H1 (cell line): ENCODE results near the gene PRR14L. TPM values are rescaled to one million over a fixed set of nuclear protein-coding genes. Genes with fewer than 3 reads are reported as not detected.

ENCODE experiments used
- CTCF ChIA-PET: fragments of 300-600 bp; sonication (Branson Sonifier 250); formaldehyde crosslinking; loops from one replicate; lab custom pipeline; 2021; ENCODE audit not compliant: partially characterized antibody; lab: Charles Lee
- POLR2A ChIA-PET: fragments of 300-600 bp; sonication (Branson Sonifier 250); formaldehyde crosslinking; loops from one replicate; lab custom pipeline; 2021; ENCODE audit warnings: inconsistent platforms; ENCODE audit not compliant: partially characterized antibody; lab: Charles Lee
- DNase-seq, 2 experiments: peaks; one replicate each; pipeline versions ENCODE4 v3.0.0 to v3.0.0-alpha.2; 2010 to 2022; ENCODE audit warnings: low spot score in 2 of 2, low read depth in 1 of 2, mixed read lengths in 1 of 2
- FAIRE-seq: peaks from 2 replicates; lab custom pipeline; 2011; peaks lifted over from hg19 to GRCh38; lab: Jason Lieb, UNC
- H2AFZ ChIP-seq: 2 replicates; pipeline ENCODE4 v1.8.1; 2012; ENCODE audit warnings: low read length, inconsistent platforms
- H2AK5ac ChIP-seq: 2 replicates; pipeline ENCODE4 v1.6.1; 2013; ENCODE audit warnings: low read depth, low read length
- H2BK120ac ChIP-seq: replicated peaks from 2 replicates; pipeline ENCODE3; 2013; ENCODE audit warnings: low read depth, low read length, inconsistent platforms
- H2BK12ac ChIP-seq: 2 replicates; pipeline ENCODE4 v1.6.1; 2013; ENCODE audit warnings: low read depth, low read length
- H2BK15ac ChIP-seq: 2 replicates; pipeline ENCODE4 v1.6.1; 2013; ENCODE audit warnings: low read length
- H2BK20ac ChIP-seq: 2 replicates; pipeline ENCODE4 v1.6.1; 2013; ENCODE audit warnings: low read length
- H2BK5ac ChIP-seq: 2 replicates; pipeline ENCODE4 v1.6.1; 2013; ENCODE audit warnings: low read depth, low read length
- H3K14ac ChIP-seq: 2 replicates; pipeline ENCODE4 v1.6.1; 2013; ENCODE audit warnings: inconsistent platforms; ENCODE audit not compliant: insufficient read length
- H3K18ac ChIP-seq: 2 replicates; pipeline ENCODE4 v1.6.1; 2013; ENCODE audit warnings: low read length; ENCODE audit errors: extremely low read depth
- H3K23ac ChIP-seq: 2 replicates; pipeline ENCODE4 v1.6.1; 2013; ENCODE audit warnings: inconsistent platforms; ENCODE audit not compliant: insufficient read length
- H3K23me2 ChIP-seq: 2 replicates; pipeline ENCODE4 v1.6.1; 2013; ENCODE audit warnings: low read depth, low read length
- H3K27ac ChIP-seq: 2 replicates; pipeline ENCODE4 v1.6.1; 2011; ENCODE audit warnings: low read depth, low read length, inconsistent platforms
- H3K27me3 ChIP-seq, 4 experiments: replicated peaks in 1 of 4; 1 replicate in 1 of 4; 2 replicates in 3 of 4; pipeline versions ENCODE4 v1.6.1 to v1.8.1; 2011 to 2013; ENCODE audit warnings: low read length in 3 of 4, mild to moderate bottlenecking in 3 of 4, inconsistent platforms in 2 of 4, mixed read lengths in 2 of 4, moderate library complexity in 1 of 4; ENCODE audit not compliant: control insufficient read depth in 3 of 4, insufficient read depth in 3 of 4; ENCODE audit errors: extremely low read depth in 1 of 4
- H3K36me3 ChIP-seq, 4 experiments: 2 replicates each; pipeline versions ENCODE4 v1.6.1 to v1.8.1; 2011 to 2013; ENCODE audit warnings: mild to moderate bottlenecking in 4 of 4, low read length in 3 of 4, moderate library complexity in 2 of 4, control low read depth in 1 of 4, inconsistent platforms in 1 of 4; ENCODE audit not compliant: insufficient read depth in 4 of 4, control insufficient read depth in 2 of 4
- H3K4ac ChIP-seq: replicated peaks from 2 replicates; pipeline ENCODE3; 2013; ENCODE audit warnings: low read length, low read depth, mixed read lengths, inconsistent platforms; ENCODE audit not compliant: insufficient read length
- H3K4me1 ChIP-seq, 4 experiments: replicated peaks in 1 of 4; 1 replicate in 1 of 4; 2 replicates in 3 of 4; pipeline versions ENCODE4 v1.6.1 to v1.8.1; 2011 to 2013; ENCODE audit warnings: low read length in 3 of 4, inconsistent platforms in 2 of 4, mixed read lengths in 1 of 4; ENCODE audit not compliant: insufficient read depth in 4 of 4, control insufficient read depth in 3 of 4
- H3K4me2 ChIP-seq, 2 experiments: 2 replicates each; pipeline versions ENCODE4 v1.6.1 to v1.8.1; 2011 to 2013; ENCODE audit warnings: low read depth in 2 of 2, low read length in 2 of 2, control low read depth in 1 of 2, inconsistent platforms in 1 of 2, mild to moderate bottlenecking in 1 of 2; ENCODE audit not compliant: insufficient read depth in 1 of 2
- H3K4me3 ChIP-seq, 4 experiments: fragments of 200-600, 300-600 bp in 1 of 4; sonication (generic), shearing (Covaris generic), sonication (Bioruptor Twin) in 1 of 4; 2 replicates each; pipeline versions ENCODE4 v1.5.1 to v1.8.1; 2011 to 2016; ENCODE audit warnings: low read length in 4 of 4, low read depth in 3 of 4, control low read depth in 2 of 4, inconsistent platforms in 2 of 4, mild to moderate bottlenecking in 2 of 4, mixed read lengths in 1 of 4, moderate library complexity in 1 of 4; ENCODE audit not compliant: insufficient read depth in 2 of 4; ENCODE audit errors: extremely low read depth in 1 of 4
- H3K56ac ChIP-seq: replicated peaks from 2 replicates; pipeline ENCODE3; 2013; ENCODE audit warnings: low read depth, mild to moderate bottlenecking, mixed read lengths, low read length, inconsistent platforms; ENCODE audit not compliant: insufficient read length
- H3K79me1 ChIP-seq: 2 replicates; pipeline ENCODE4 v1.6.1; 2013; ENCODE audit warnings: low read depth, low read length, control low read depth
- H3K79me2 ChIP-seq, 2 experiments: 2 replicates each; pipeline versions ENCODE4 v1.6.1 to v1.8.1; 2012 to 2013; ENCODE audit warnings: low read length in 2 of 2, mild to moderate bottlenecking in 2 of 2, inconsistent platforms in 1 of 2; ENCODE audit not compliant: insufficient read depth in 2 of 2, control insufficient read depth in 1 of 2
- H3K9ac ChIP-seq, 4 experiments: replicated peaks in 1 of 4; 1 replicate in 1 of 4; 2 replicates in 3 of 4; pipeline versions ENCODE4 v1.6.1 to v1.8.1; 2011 to 2013; ENCODE audit warnings: low read depth in 3 of 4, low read length in 3 of 4, control low read depth in 2 of 4, mild to moderate bottlenecking in 2 of 4, moderate library complexity in 2 of 4, inconsistent platforms in 1 of 4; ENCODE audit errors: extremely low read depth in 1 of 4
- H3K9me3 ChIP-seq, 2 experiments: 2 replicates each; pipeline versions ENCODE4 v1.6.1 to v1.8.1; 2012 to 2013; ENCODE audit warnings: mild to moderate bottlenecking in 2 of 2, moderate library complexity in 2 of 2, control low read depth in 1 of 2, inconsistent platforms in 1 of 2, low read depth in 1 of 2, low read length in 1 of 2, mixed read lengths in 1 of 2; ENCODE audit not compliant: insufficient read depth in 2 of 2
- H4K20me1 ChIP-seq, 2 experiments: replicated peaks in 1 of 2; 2 replicates each; pipeline versions ENCODE3 to v1.8.1; 2011 to 2013; ENCODE audit warnings: inconsistent platforms in 2 of 2, low read length in 2 of 2, mild to moderate bottlenecking in 1 of 2; ENCODE audit not compliant: insufficient read depth in 2 of 2, control insufficient read depth in 1 of 2
- H4K5ac ChIP-seq: 2 replicates; pipeline ENCODE4 v1.6.1; 2013; ENCODE audit warnings: low read length, low read depth, mixed read lengths, inconsistent platforms; ENCODE audit not compliant: insufficient read length
- H4K8ac ChIP-seq: 2 replicates; pipeline ENCODE4 v1.8.0; 2013; ENCODE audit warnings: mild to moderate bottlenecking, moderate library complexity, low read length, inconsistent platforms; ENCODE audit not compliant: insufficient read depth; ENCODE audit errors: extremely low read depth
- H4K91ac ChIP-seq: replicated peaks from 2 replicates; pipeline ENCODE3; 2013; ENCODE audit warnings: low read length, mixed read lengths, inconsistent platforms; ENCODE audit not compliant: insufficient read length
- HDAC6 ChIP-seq: IDR thresholded peaks from one replicate; pipeline ENCODE4 v1.7.1; 2012; ENCODE audit warnings: low read depth, mild to moderate bottlenecking, inconsistent platforms, low read length, moderate library complexity
- NANOG ChIP-seq: IDR thresholded peaks from 2 replicates; pipeline ENCODE4 v1.6.1; 2011; ENCODE audit warnings: low read length, low read depth, mild to moderate bottlenecking, inconsistent platforms; ENCODE audit not compliant: insufficient read depth, poor library complexity, severe bottlenecking
- POLR2A ChIP-seq, 2 experiments: IDR thresholded peaks; 1 replicate in 1 of 2; 2 replicates in 1 of 2; pipeline ENCODE4 v1.6.1; 2011; ENCODE audit warnings: low read depth in 2 of 2, low read length in 2 of 2, mild to moderate bottlenecking in 2 of 2; ENCODE audit errors: control extremely low read depth in 1 of 2
- POLR2AphosphoS5 ChIP-seq: IDR thresholded peaks from 2 replicates; pipeline ENCODE4 v1.6.1; 2011; ENCODE audit warnings: low read depth, low read length
- WGBS, 2 experiments: shearing (Covaris generic) in 1 of 2; methylation state at CpG; one replicate each; pipeline versions ENCODE4 v1.1.6 to v1.1.7; 2013 to 2015; ENCODE audit warnings: low lambda C conversion rate in 2 of 2, mixed read lengths in 2 of 2, inconsistent platforms in 1 of 2, low coverage in 1 of 2, missing lambda C conversion rate in 1 of 2; ENCODE audit not compliant: insufficient replicate concordance in 2 of 2, insufficient coverage in 1 of 2, insufficient read length in 1 of 2; ENCODE audit errors: extremely low coverage in 1 of 2, missing lambda C conversion rate in 1 of 2; 5-methylcytosine and 5-hydroxymethylcytosine counted together
- polyA plus RNA-seq, 7 experiments: library from polyadenylated mRNA; depleted of rRNA in 3 of 7; stranded (reverse) in 5 of 7; unstranded in 2 of 7; fragments of >200 nt in 5 of 7; fragments of 200-250 nt in 2 of 7; gene quantifications; 1 replicate in 5 of 7; 2 replicates in 1 of 7; 4 replicates in 1 of 7; pipeline versions ENCODE4 v1.2.1 to v1.2.3, GENCODE V29; 2011 to 2013; ENCODE audit warnings: missing spikeins in 2 of 7, mixed read lengths in 2 of 7
- total RNA-seq: library from RNA; stranded (reverse); fragmentation: NEBNext Ultra II Directional; extraction: Animal tissue kit (Norgen Biotek cat#: 25700); gene quantifications from 2 replicates; pipeline ENCODE4 v1.2.1, GENCODE V29; 2021

Gene PRR14L
- total and polyA plus RNA-seq, 2 of the 8 experiments (the other 6 are each of a cell fraction or from before 2014, with no cell fraction given) = 26.5 to 98.6 TPM

DNA sequence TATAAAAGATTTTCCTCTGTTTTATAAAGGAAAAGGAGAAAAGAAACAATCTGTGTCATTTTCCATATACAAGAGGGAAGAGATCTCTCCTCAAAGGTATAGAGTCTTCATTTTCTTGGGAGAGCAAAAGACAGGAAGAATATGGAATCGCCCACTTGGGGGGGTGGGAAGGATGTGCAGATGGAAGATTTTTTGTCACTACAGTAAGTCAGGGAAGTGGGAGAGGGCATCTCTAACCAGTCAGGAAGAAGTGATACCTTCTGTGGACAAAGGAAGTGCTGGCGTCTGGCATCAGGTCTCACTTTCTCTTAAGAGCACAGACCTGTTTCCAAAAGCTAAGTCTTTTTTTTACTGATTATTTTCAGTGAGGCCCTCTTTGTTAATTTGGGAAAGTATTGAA is 1.4 kb downstream of the PRR14L start:
- no peak overlapping the region for H2BK120ac ChIP-seq
- peak overlapping the region; percentile 73 for H4K5ac ChIP-seq
- TF ChIP-seq HDAC6 (no peak), NANOG (no peak), POLR2AphosphoS5 (peak; percentile 57; the same call in 1 of the 2 replicates), POLR2A (IDR thresholded peaks at IDR 0.05; ENCODE audit: control extremely low read depth in 1 of 2, low read depth in 2 of 2, low read length in 2 of 2) (no peak)
- no peak overlapping the region for H3K56ac ChIP-seq
- H3K4ac ChIP-seq = no peak overlapping the region
- H3K9me3 ChIP-seq = no peaks in the 10 kb centered on the region
- no peak overlapping the region for H4K8ac ChIP-seq
- no peak overlapping the region; the same call in 1 of the 2 replicates for H3K18ac ChIP-seq
- no peaks in the 10 kb centered on the region for H3K27me3 ChIP-seq
- H2BK12ac ChIP-seq = no peak overlapping the region
- H2AK5ac ChIP-seq = no peak overlapping the region
- H2AFZ ChIP-seq = no peak overlapping the region
- no peak overlapping the region for H2BK20ac ChIP-seq
- CTCF ChIA-PET = interaction anchor here (0.6 to 2.7 kb wide), 2 partner anchors 83 to 1154 kb away, joined by 4 to 8 read pairs; no protein-coding TSS in a partner anchor
- peaks cover 3 to 4% of the 10 kb centered on the region in 2 experiments for H4K20me1 ChIP-seq
- POLR2A ChIA-PET = interaction anchor here (1.1 to 1.3 kb wide), 2 partner anchors 10 to 36 kb away, joined by 4 read pairs; no protein-coding TSS in a partner anchor
- DNase-seq (no peak), FAIRE-seq (no peak)
- peak overlapping the region in 3 of 4 experiments; percentile 21 to 97 (median 90); a peak in 5 of 7 replicates for H3K9ac ChIP-seq
- peak overlapping the region; percentile 55; the same call in 1 of the 2 replicates for H3K27ac ChIP-seq
- no peak overlapping the region for H2BK5ac ChIP-seq
- no peak overlapping the region for H4K91ac ChIP-seq
- no peak overlapping the region for H3K23ac ChIP-seq
- WGBS, 2 experiments = 49% methylated on average over 2 of the region's 2 CpGs; no CpG with 5 or more reads in 1 of the 2 experiments
- H3K4me1 ChIP-seq = peaks cover 4 to 12% (median 9%) of the 10 kb centered on the region in 4 experiments
- peak overlapping the region; percentile 85 to 98 (median 92) for H3K4me3 ChIP-seq
- peaks cover 0 to 10% (median under 1%) of the 10 kb centered on the region in 4 experiments; a peak in 3 of 8 replicates for H3K36me3 ChIP-seq
- H3K23me2 ChIP-seq = peaks cover 10% of the 10 kb centered on the region; the same call in 1 of the 2 replicates
- H3K79me1 ChIP-seq = peaks cover 5% of the 10 kb centered on the region
- H3K14ac ChIP-seq = no peak overlapping the region
- peaks cover 12 to 55% of the 10 kb centered on the region in 2 experiments for H3K79me2 ChIP-seq
- H3K4me2 ChIP-seq = peak overlapping the region; percentile 83 to 99
- H2BK15ac ChIP-seq = no peak overlapping the region
